ENCODE measurements around the gene VSIG1.

VSIG1 gene

GRCh38 chrX:108064613-108065012 is 19.7 kb downstream of the VSIG1 start:
- no peak for DNase-seq
- H3K4me3 ChIP-seq (ENCODE audit: low read length): no peak overlapping the region
- TF ChIP-seq EZH2phosphoT487 (IDR thresholded peaks at IDR 0.05; ENCODE audit: low read length) (no peak), CTCF (IDR thresholded peaks at IDR 0.05; ENCODE audit: low read length) (no peak), EZH2 (optimal IDR thresholded peaks at IDR 0.05; ENCODE audit: low read depth, low read length) (no peak)
- no peak overlapping the region for H3K27ac ChIP-seq (ENCODE audit: low read length)
- no peaks in the 10 kb centered on the region for H3K9me3 ChIP-seq (replicated peaks; ENCODE audit: insufficient read depth, low read length)
- no peaks in the 10 kb centered on the region for H3K9me2 ChIP-seq (replicated peaks; ENCODE audit: insufficient read depth, low read length)
- H3K27me3 ChIP-seq (replicated peaks; ENCODE audit: insufficient read depth, low read length): no peaks in the 10 kb centered on the region
- H3K79me2 ChIP-seq (ENCODE audit: low read length): no peaks in the 10 kb centered on the region
- no peaks in the 10 kb centered on the region for H3K36me3 ChIP-seq (replicated peaks; ENCODE audit: insufficient read depth, low read length)
- no peaks in the 10 kb centered on the region for H3F3A ChIP-seq (ENCODE audit: insufficient read depth, low read length)
- H3K9ac ChIP-seq (ENCODE audit: low read length): no peak overlapping the region
- H2AFZ ChIP-seq (ENCODE audit: low read length): no peak overlapping the region
- no peaks in the 10 kb centered on the region for H3K4me1 ChIP-seq (ENCODE audit: low read length)
- no peak overlapping the region for H3K4me2 ChIP-seq (ENCODE audit: low read depth, low read length)
- H4K20me1 ChIP-seq (ENCODE audit: insufficient read depth, low read length): no peaks in the 10 kb centered on the region

- no peak for DNase-seq
- H3K27me3 ChIP-seq (replicated peaks; ENCODE audit: insufficient read depth, low read length): no peaks in the 10 kb centered on the region
- H2AFZ ChIP-seq (ENCODE audit: low read length): no peak overlapping the region
- H3K4me3 ChIP-seq (ENCODE audit: low read length): no peak overlapping the region
- H3K4me1 ChIP-seq (ENCODE audit: low read length): no peaks in the 10 kb centered on the region
- H3K9ac ChIP-seq (ENCODE audit: low read length): no peak overlapping the region
- H3K4me2 ChIP-seq (ENCODE audit: low read depth, low read length): no peak overlapping the region
- H3K79me2 ChIP-seq (ENCODE audit: low read length): no peaks in the 10 kb centered on the region
- no peaks in the 10 kb centered on the region for H4K20me1 ChIP-seq (ENCODE audit: insufficient read depth, low read length)
- TF ChIP-seq EZH2 (optimal IDR thresholded peaks at IDR 0.05; ENCODE audit: low read depth, low read length) (no peak), CTCF (IDR thresholded peaks at IDR 0.05; ENCODE audit: low read length) (no peak), EZH2phosphoT487 (IDR thresholded peaks at IDR 0.05; ENCODE audit: low read length) (no peak)
- H3K9me2 ChIP-seq (replicated peaks; ENCODE audit: insufficient read depth, low read length): no peaks in the 10 kb centered on the region
- H3K36me3 ChIP-seq (replicated peaks; ENCODE audit: insufficient read depth, low read length): no peaks in the 10 kb centered on the region
- no peaks in the 10 kb centered on the region for H3F3A ChIP-seq (ENCODE audit: insufficient read depth, low read length)
- no peaks in the 10 kb centered on the region for H3K9me3 ChIP-seq (replicated peaks; ENCODE audit: insufficient read depth, low read length)
- no peak overlapping the region for H3K27ac ChIP-seq (ENCODE audit: low read length)
Measured at GRCh38 chrX:108068121-108068520, 23.3 kb downstream of the VSIG1 start.

GRCh38 chrX:108070891-108071290 is 26.0 kb downstream of the VSIG1 start:
- no peak for TF ChIP-seq CTCF (IDR thresholded peaks at IDR 0.05; ENCODE audit: low read length)
- TF ChIP-seq EZH2phosphoT487 (IDR thresholded peaks at IDR 0.05; ENCODE audit: low read length): no peak
- TF ChIP-seq EZH2 (optimal IDR thresholded peaks at IDR 0.05; ENCODE audit: low read depth, low read length): no peak
- no peaks in the 10 kb centered on the region for H3K9me3 ChIP-seq (replicated peaks; ENCODE audit: insufficient read depth, low read length)
- H3K4me1 ChIP-seq (ENCODE audit: low read length): no peaks in the 10 kb centered on the region
- no peak overlapping the region for H3K9ac ChIP-seq (ENCODE audit: low read length)
- no peak overlapping the region for H2AFZ ChIP-seq (ENCODE audit: low read length)
- no peaks in the 10 kb centered on the region for H4K20me1 ChIP-seq (ENCODE audit: insufficient read depth, low read length)
- H3K79me2 ChIP-seq (ENCODE audit: low read length): no peaks in the 10 kb centered on the region
- no peaks in the 10 kb centered on the region for H3K9me2 ChIP-seq (replicated peaks; ENCODE audit: insufficient read depth, low read length)
- no peaks in the 10 kb centered on the region for H3K27me3 ChIP-seq (replicated peaks; ENCODE audit: insufficient read depth, low read length)
- no peak overlapping the region for H3K27ac ChIP-seq (ENCODE audit: low read length)
- H3K4me2 ChIP-seq (ENCODE audit: low read depth, low read length): no peak overlapping the region
- no peaks in the 10 kb centered on the region for H3F3A ChIP-seq (ENCODE audit: insufficient read depth, low read length)
- no peak for DNase-seq
- H3K36me3 ChIP-seq (replicated peaks; ENCODE audit: insufficient read depth, low read length): no peaks in the 10 kb centered on the region
- no peak overlapping the region for H3K4me3 ChIP-seq (ENCODE audit: low read length)
